Lung microvascular endothelial cell (primary cell): ENCODE results near the gene SIPA1. TPM values are rescaled to one million over a fixed set of nuclear protein-coding genes. Genes with fewer than 3 reads are reported as not detected.
"Not testable (repeated sequence)": the region's sequence is repeated elsewhere in the genome, so short reads cannot be mapped to it uniquely, and the experiment has no call there.

Experiments
- DNase-seq, 2 donors: peaks; one replicate each; pipeline versions ENCODE4 v3.0.0 to v3.0.0-alpha.2; 2010; ENCODE audit warnings: low read depth in 2 of 2
- total RNA-seq: library from RNA; depleted of rRNA; stranded (reverse); fragments of >200 nt; gene quantifications from 2 replicates; pipeline ENCODE4 v1.2.1, GENCODE V29; 2014

Gene SIPA1
- total RNA-seq, 1 donor from 2014 or later: 92.5 TPM

DNA sequence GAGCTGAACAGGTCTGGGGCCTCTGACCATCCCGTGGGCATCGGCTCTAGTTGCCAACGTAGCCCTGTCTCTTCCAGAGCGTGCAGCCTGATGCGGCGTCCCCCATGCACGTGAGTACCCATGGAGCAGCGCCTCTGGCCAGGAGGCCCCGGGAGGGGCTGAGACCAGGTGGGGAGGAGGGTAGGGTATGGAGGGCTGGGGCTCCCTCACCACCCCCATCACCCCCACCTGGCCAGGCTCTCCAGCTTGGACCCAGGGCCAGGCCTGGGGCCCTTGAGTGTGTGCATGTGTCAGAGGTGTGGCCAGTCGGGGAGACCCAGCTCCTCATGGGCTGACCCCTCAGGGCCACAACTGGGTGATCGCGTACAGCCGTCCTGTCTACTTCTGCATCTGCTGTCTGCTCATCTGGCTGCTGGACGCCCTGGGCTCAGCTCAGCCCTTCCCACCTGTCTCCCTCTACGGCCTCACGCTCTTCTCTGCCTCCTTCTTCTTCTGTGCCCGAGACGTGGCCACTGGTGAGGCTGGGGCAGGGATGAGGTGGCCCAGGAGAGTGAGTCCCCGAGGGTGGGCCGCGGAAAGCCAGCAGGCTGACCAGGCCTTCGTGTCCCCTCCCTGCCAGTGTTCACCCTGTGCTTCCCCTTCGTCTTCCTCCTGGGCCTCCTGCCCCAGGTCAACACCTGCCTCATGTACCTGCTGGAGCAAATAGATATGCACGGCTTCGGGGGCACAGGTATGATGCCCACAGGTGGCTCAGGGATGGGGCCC lies 13.9 kb upstream of the SIPA1 start:
- no peak for DNase-seq

DNA sequence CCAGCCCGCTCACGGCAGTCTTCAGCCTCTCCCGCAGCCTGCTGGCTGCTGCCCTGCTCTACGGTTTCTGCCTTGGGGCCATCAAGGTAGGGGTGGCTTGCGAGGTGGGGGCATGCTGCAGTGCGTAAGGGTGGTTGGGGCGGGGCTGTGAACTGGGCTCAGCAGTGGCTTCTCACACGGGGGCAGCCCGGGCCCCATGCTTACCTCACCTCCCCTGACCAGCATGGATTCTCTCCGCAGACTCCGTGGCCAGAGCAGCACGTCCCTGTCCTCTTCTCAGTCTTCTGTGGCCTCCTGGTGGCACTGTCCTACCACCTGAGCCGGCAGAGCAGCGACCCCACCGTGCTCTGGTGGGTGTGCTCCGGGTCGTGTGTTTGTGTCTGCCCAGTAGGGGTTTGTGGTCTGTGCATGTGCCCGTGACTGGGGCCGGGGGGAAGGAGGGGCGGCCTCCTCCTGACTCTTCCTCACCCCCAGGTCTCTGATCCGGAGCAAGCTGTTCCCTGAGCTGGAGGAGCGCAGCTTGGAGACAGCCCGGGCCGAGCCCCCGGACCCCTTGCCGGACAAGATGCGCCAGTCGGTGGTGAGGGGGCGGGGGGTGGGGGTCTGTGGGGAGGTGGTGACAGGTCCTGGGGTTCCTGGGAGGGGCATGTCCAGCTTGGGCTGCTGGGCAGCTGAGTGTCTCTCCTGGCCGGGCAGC lies 12.8 kb upstream of the SIPA1 start:
- no peak for DNase-seq

DNA sequence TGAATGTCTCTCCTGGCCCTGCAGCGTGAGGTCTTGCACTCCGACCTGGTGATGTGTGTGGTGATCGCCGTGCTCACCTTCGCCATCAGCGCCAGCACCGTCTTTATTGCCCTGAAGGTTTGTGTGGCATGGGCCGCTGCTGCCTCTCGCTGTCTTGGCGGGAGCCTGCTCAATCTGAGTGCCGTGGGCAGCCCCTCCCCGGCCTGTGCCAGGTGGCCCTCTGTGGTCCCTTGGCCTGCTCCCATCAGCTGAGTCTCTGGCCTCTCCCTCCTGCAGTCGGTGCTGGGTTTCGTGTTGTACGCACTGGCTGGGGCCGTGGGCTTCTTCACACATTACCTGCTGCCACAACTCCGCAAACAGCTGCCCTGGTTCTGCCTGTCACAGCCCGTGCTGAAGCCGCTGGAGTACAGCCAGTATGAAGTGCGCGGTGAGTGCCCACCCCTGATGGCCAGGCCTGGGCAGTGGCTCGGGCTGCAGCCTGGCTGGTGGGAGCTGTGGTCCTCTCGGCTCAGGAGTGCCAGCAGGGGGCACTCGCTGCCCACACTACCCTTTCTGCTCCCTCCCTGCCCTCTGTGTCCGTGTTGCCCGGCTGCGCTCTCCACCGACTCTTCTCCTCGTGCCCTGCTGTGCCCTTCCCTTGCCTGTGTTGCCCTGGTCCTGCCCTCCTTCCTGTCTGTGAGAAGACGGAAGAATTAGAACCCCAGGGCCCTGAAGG lies 12.1 kb upstream of the SIPA1 start:
- peak; percentile 67 to 86 for DNase-seq

DNA sequence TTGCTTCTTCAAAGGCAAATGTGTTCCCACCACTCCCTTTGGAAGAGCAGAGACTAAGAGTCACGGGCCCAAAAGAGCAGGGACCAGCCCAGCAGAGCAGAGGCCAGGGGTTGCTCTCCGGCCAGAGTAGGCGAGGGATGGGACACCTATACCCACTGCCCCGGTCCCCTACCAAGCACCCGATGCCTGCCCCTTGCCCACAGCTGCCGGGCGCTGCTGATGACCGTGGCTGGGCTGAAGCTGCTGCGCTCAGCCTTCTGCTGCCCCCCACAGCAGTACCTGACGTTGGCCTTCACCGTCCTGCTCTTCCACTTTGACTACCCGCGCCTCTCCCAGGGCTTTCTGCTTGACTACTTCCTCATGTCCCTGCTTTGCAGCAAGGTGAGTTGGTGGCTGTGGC lies 10.7 kb upstream of the SIPA1 start:
- DNase-seq: no peak

DNA sequence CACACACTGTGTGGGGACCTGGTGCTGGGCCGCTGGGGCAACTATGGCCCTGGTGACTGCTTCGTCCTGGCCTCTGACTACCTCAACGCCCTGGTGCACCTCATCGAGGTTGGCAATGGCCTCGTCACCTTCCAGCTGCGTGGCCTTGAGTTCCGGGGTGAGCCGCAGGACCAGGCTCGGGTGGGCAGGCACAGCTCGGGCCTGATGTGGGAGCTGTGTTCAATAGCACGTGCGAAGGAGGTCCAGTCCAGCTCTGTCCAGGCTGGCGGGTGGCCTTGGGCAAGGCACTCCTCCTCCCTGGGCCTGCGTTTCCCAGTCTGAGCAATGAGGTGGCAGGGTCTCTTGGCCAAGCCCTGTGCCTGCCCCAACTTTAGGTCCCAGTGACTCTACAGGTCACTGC lies 8.3 kb upstream of the SIPA1 start:
- no peak for DNase-seq

DNA sequence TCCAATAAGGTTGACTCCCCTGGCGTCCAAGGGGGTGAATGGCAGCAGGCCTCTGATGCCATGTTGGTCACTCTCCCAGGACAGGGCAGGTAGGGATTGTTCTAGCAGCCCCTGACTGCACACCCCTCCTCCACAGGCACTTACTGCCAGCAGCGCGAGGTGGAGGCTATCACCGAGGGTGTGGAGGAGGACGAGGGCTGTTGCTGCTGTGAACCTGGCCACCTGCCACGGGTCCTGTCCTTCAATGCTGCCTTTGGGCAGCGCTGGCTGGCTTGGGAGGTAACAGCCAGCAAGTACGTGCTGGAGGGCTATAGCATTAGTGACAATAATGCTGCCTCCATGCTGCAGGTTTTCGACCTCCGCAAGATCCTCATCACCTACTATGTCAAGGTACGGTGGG lies 7.7 kb upstream of the SIPA1 start:
- no peak for DNase-seq

DNA sequence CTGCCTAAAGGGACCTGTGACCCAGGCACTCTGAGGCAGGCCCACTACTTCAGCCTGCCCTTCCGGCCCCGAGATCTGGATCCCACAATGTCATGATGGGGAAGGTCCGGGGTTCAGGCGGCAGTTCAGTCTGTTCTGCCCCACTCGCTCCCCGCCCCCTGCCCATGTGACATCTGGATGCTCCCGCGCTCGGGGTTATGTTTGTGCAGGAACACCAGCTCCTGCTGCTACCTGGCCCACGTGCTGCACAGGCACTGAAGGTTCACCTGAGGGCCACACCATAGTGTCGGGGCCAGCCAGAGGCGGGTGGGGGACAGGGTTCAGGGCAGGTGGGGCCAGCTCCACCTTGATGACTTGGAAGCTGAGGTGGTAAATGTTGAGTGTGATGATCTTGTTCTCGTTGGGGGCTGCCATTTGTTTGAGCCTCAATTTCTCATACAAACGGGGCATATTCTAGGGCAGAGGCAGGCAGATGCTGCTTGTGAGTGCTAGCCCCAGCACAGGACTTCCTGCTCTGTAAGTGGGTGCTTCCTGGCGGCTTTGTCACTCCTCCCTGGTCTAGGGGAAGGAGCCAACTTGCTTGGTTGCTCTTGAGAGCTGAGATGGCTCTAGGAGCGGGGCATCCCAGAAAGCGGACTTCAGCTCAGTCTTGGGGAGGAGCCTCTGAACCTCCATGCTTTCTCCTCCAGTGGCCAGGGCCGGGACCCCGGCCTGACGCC lies 4.4 kb upstream of the SIPA1 start:
- no peak for DNase-seq

DNA sequence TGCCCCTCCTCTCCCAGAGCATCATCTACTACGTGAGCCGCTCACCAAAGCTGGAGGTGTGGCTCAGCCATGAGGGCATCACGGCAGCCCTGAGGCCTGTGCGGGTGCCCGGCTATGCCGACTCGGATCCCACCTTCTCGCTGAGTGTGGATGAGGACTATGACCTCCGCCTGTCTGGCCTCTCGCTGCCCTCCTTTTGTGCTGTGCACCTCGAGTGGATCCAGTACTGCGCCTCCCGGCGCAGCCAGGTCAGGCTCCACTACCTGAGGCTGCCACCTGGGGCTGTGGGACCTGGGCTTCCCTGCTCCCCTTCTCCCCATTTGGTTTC lies 3.8 kb upstream of the SIPA1 start:
- no peak for DNase-seq

DNA sequence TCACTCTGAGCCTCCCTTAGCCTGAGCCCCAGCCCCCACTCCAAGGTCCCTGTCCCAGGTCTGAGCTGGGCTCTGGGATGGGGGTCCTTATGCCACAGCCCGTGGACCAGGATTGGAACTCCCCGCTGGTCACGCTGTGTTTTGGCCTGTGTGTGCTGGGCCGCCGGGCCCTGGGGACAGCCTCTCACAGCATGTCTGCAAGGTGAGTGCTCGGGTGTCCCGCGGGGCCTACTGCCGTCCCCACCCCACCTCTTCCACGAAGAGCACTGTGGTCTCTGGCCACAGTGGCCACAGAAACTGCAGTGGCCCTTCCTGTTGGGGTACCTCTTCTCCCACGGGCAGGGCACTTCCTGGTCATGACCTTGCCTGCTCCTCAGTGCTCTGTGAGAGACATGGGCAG lies 3.5 kb upstream of the SIPA1 start:
- DNase-seq: no peak

DNA sequence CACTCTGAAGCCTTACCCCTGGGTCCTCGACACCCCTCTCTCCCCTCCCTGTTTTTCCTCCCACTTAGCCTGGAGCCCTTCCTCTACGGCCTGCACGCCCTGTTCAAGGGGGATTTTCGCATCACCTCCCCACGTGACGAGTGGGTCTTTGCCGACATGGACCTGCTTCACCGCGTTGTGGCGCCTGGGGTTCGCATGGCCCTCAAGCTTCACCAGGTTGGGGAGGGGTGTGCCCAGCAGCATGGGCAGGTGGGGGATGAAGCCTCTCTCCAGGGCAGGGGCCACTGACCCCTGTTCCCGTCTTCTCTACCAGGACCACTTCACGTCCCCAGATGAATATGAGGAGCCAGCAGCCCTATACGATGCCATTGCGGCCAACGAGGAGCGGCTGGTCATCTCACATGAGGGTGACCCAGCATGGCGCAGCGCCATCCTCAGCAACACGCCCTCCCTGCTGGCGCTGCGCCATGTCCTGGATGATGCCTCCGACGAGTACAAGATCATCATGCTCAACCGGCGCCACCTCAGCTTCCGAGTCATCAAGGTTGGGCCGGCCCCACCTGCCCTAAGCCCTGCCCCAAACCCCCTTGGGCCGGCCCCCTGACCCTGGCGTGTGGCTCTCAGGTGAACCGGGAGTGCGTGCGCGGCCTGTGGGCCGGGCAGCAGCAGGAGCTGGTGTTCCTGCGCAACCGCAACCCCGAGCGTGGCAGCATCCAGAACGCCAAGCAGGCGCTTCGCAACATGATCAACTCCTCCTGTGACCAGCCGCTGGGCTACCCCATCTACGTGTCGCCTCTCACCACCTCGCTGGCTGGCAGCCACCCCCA lies 2.8 kb upstream of the SIPA1 start:
- DNase-seq: no peak

DNA sequence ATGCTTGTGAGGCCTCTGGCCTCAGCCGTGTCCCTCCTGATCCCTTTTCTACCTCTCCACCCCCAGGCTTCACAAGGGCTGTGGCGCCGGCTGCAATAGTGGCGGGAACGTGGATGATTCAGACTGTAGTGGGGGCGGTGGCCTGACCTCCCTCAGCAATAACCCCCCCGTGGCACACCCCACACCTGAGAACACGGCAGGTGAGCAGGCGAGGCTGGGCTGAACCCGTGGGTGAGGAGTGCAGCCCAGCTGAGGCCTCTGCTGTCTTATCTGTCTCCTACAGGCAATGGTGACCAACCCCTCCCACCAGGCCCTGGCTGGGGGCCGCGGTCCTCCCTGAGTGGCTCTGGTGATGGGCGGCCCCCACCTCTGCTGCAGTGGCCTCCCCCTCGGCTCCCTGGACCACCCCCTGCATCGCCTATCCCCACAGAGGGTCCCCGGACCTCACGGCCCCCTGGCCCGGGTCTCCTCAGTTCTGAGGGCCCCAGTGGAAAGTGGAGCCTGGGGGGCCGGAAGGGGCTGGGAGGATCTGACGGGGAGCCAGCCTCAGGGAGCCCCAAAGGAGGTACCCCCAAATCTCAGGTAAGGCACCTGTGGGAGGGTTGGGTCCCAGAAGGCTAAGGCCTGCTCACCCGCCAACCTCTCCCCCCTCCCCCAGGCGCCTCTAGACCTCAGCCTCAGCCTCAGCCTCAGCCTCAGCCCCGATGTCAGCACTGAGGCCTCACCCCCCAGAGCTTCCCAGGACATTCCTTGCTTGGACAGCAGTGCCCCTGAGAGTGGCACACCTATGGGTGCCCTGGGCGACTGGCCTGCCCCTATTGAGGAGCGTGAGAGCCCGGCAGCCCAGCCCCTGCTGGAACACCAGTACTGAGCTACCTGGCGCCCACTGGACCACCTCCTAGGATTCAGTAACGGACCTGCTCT lies 1.5 kb upstream of the SIPA1 start:
- DNase-seq: no peak

DNA sequence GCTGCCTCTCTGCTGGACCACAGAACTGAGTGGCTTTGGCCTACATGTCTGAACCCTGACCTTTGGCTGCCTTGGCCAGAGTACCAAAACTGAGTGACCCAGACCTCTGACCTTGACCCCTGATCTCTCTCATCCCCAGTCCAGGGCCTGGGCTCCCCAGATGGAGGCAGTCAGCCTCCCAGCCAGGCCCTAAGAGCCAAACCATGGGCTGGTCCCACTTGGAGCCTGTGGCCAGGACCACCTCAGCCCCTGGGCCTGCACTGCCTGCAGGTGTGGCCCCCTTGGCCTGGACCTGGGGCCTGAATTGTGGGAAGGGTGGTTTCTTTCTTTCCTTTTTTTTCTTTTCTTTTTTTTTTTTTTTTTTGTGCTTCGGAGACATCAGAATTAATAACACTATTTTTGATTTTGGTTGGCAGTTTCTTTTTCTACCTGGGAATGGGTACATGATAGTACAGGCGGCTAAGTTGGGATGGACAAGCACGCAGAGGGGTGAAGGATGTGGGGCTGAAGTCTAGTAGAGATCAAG lies 806 bp upstream of the SIPA1 start:
- no peak for DNase-seq

DNA sequence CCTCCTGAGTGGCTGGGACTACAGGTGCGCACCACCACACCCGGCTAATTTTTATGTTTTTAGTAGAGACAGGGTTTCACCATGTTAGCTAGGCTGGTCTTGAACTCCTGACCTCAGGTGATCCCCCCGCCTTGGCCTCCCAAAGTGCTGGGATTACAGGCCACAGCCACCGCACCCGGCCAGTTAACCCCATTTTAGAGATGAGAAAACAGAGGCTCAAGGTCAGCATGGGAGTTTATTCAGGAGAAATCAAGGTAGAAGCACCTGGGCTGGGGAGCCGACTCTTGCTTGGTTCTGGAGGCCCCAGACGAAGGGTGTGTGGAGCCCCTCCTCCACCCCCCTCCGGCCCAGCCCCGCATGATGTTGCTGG lies 1.3 kb downstream of the SIPA1 start:
- not testable (repeated sequence) for DNase-seq

DNA sequence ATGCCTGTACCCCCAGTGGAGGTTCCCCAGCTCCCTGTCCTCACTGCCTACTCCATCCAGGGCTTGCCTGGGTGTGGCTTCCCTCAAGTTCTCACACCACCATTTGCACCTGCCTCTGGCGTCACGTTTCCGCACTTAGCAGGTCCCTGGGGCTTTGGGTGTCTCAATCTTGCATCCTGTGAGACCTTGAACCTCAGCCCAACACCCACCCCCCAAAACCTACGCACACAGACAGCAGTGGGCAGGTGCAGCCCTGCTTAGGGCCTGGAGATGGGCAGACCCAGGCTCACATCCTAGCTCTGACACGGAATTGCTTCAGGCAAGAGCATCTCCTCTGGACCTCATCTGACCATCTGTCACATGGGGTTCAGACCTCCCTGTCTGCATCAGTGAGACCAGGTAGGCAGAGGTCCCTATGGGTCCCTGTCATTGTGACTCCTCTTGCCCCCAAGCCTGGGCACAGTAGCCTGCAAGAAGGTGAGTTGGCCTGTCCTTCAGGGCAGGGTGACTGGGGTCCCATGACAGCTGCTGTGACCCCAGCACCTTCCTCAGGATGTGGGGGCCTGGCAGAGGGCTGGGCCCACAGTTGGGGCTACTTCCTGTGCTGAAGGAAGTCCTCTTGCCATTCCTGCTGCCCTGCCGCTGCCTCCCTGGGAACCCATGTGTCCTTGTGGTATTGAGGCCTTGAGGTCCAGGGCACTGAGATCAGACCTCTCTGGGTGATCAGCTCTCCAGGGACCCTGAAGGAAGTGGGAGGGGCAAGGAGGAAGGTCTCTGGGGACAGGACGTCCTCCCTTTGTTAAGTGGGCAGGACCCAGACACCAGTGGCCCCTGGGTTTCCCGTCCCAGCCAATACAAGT lies 2.0 kb downstream of the SIPA1 start:
- peak; percentile 43 to 44 for DNase-seq

DNA sequence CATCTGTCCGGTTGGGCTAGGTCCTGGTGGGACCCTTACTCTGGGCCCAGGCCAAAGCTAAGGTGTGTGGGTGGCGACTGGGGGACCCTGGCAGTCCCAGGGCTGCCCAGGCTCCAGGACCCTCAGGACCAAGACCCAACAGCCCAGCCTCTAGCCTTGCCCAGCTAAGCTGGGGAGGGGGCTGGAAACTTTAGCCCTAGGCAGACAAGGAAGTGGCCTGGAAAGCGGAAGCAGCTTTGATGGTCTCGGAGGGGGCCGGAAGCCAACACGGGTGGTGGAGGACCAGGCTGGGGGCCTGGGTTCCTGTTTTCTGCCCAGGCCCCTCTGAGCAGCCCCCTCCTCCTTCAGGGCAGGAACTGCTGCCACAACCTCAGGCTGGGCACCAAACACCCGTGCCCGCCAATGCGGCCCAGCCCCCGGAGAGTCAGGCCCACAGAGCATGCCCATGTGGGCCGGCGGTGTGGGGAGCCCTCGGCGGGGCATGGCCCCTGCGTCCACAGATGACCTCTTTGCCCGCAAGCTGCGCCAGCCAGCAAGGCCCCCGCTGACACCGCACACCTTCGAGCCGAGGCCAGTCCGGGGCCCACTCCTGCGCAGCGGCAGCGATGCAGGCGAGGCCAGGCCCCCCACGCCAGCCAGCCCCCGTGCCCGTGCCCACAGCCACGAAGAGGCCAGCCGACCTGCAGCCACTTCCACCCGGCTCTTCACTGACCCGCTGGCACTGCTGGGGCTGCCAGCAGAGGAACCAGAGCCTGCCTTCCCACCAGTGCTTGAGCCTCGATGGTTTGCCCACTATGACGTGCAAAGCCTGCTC lies 2.8 kb downstream of the SIPA1 start:
- DNase-seq: peak; percentile 24 to 48

DNA sequence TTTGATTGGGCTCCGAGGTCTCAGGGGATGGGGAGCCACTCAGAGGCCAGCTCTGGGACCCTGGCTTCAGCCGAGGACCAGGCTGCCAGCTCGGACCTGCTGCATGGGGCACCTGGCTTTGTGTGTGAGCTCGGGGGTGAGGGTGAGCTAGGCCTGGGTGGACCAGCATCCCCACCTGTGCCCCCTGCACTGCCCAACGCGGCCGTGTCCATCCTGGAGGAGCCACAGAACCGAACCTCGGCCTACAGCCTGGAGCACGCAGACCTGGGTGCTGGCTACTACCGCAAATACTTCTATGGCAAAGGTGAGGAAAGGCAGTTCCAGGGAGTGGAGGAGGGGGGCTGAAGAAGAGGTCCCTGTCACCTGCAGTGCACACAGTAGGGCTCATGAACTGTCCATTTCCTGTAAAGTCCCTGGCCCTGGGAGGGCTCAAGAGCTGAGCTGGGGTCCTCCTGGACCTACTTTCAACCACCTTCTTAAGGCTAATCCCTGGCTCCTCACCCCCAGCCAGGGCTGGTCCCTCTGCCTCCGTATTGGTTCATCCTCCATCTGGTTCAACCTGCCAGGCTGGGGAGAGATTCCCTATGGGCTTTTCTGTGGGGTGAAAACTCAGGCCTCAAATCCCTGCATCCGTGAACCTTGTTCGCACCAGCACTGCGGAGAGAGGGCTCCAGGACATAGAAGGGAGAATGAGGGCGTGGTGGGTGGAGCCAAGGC lies 3.6 kb downstream of the SIPA1 start:
- no peak for DNase-seq

DNA sequence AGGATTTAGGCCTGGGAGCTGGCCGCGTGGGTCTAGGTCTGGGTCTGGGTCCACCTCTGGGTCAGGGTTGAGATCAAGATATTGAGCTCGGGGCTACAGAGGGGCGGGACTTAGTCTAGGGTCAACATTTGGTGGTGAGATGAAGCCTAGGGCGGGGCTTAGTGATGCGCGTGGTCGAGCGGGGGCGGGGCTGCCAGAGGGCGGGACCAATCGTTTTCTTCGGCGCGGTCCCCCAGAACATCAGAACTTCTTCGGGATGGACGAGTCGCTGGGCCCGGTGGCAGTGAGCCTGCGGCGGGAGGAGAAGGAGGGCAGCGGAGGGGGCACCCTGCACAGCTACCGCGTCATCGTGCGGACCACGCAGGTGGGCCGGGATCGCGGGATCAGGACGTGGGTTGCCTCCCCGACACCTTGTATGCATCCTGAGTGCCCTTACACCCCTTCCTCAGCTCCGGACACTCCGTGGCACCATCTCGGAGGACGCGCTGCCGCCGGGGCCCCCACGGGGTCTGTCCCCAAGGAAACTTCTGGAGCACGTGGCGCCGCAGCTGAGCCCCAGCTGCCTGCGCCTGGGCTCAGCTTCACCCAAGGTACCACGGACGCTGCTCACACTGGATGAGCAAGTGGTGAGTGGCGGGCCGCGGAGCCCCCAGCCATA lies 4.2 kb downstream of the SIPA1 start:
- no peak for DNase-seq
